NCI-H2081 (cell line): ENCODE data around the gene SRPRA.

Experiments used
- DNase-seq, 2 experiments: peaks; one replicate each; lab custom pipeline; 2025; lab: John Stamatoyannopoulos, UW

SRPRA gene

GRCh38 chr11:126229858-126230540 is 38.7 kb downstream of the SRPRA start:
- DNase-seq = no peak

GRCh38 chr11:126226334-126227084 is 42.2 kb downstream of the SRPRA start:
- no peak for DNase-seq

- DNase-seq = no peak
Measured at GRCh38 chr11:126225295-126225665, 43.4 kb downstream of the SRPRA start.

GRCh38 chr11:126224647-126225294 is 43.9 kb downstream of the SRPRA start:
- DNase-seq = no peak

GRCh38 chr11:126219547-126219946 is 49.1 kb downstream of the SRPRA start:
- DNase-seq = no peak

GRCh38 chr11:126217491-126217890 is 51.2 kb downstream of the SRPRA start:
- no peak for DNase-seq

GRCh38 chr11:126216526-126217305 is 52.0 kb downstream of the SRPRA start:
- no peak for DNase-seq

- no peak for DNase-seq
Measured at GRCh38 chr11:126214841-126215240, 53.9 kb downstream of the SRPRA start.

- DNase-seq = no peak
Measured at GRCh38 chr11:126214441-126214840, 54.3 kb downstream of the SRPRA start.
